ENCODE results near the gene LMO7. TPM values are rescaled to one million over a fixed set of nuclear protein-coding genes. Genes with fewer than 3 reads are reported as not detected.

Gene LMO7
- total and polyA plus RNA-seq, 2 of the 13 experiments (the other 11 are each of a cell fraction or from before 2014, with no cell fraction given), result 34.0 to 121 TPM

- TF ChIP-seq TERF1 (CRISPR knock-in tag; IDR thresholded peaks at IDR 0.05) (no peak), ZSCAN9 (CRISPR knock-in tag; IDR thresholded peaks at IDR 0.05; ENCODE audit: borderline replicate concordance) (no peak), TEF (CRISPR knock-in tag; IDR thresholded peaks at IDR 0.05) (no peak)
These were observed 64.4 kb downstream of the LMO7 start (continued) for GRCh38 chr13:75700552-75700951.

- Histone ChIP-seq H3K79me2 (ENCODE audit: insufficient read depth, low read length) (no peaks in the 10 kb centered on the region), H3K4me3 (replicated peaks in 1 of 3; ENCODE audit: insufficient read depth in 1 of 3, low read depth in 2 of 3, low read length in 3 of 3) (no peak overlapping the region), H3K27me3 (ENCODE audit: control insufficient read depth in 1 of 2, insufficient read depth in 2 of 2, low read length in 2 of 2) (no peaks in the 10 kb centered on the region), H4K20me1 (ENCODE audit: insufficient read depth, low read length) (no peaks in the 10 kb centered on the region), H3K4me1 (ENCODE audit: insufficient read depth, low read length) (no peaks in the 10 kb centered on the region), H3K9ac (ENCODE audit: insufficient read depth, low read depth, low read length) (no peak overlapping the region), H2AFZ (ENCODE audit: low read length) (no peak overlapping the region), H3K4me2 (ENCODE audit: low read depth, low read length) (no peak overlapping the region), H3K9me3 (ENCODE audit: low read length) (no peaks in the 10 kb centered on the region), H3K36me3 (replicated peaks in 1 of 2; ENCODE audit: control insufficient read depth in 1 of 2, insufficient read depth in 2 of 2, low read length in 2 of 2) (no peaks in the 10 kb centered on the region), H3K27ac (ENCODE audit: extremely low read length, insufficient read depth, low read length) (no peak overlapping the region)
- in situ Hi-C loops (cut with HindIII; ENCODE audit: extremely low pct_ligation_motif_present, low pct_unique_long_range_greater_than_20kb), result no loop called here
- CTCF ChIA-PET (ENCODE audit: low intra/inter-chr PET ratio, low total read pairs), result no interaction called here
- FAIRE-seq, result no peak
- ATAC-seq, result no peak
- POLR2A ChIA-PET, result no interaction called here
- no TSS peak for BruUV-seq (replicated peaks)
- DNase-seq (ENCODE audit: low spot score), result no peak
- intact Hi-C loops (cut with micrococcal nuclease; ENCODE audit: unreplicated experiment), result no loop called here
- TF ChIP-seq GRHL1 (CRISPR knock-in tag; conservative IDR thresholded peaks at IDR 0.05) (no peak), ZZZ3 (CRISPR knock-in tag; IDR thresholded peaks at IDR 0.05; ENCODE audit: borderline replicate concordance) (no peak), PCBP1 (IDR thresholded peaks at IDR 0.05; ENCODE audit: borderline replicate concordance, low read depth, low read length) (no peak), SNAPC4 (CRISPR knock-in tag; IDR thresholded peaks at IDR 0.05) (no peak), PAF1 (CRISPR knock-in tag; IDR thresholded peaks at IDR 0.05) (no peak), CSRNP2 (CRISPR knock-in tag; conservative IDR thresholded peaks at IDR 0.05; ENCODE audit: low read depth) (no peak), MEIS1 (CRISPR knock-in tag; IDR thresholded peaks at IDR 0.05; ENCODE audit: borderline replicate concordance) (no peak), SALL1 (CRISPR knock-in tag; IDR thresholded peaks at IDR 0.05) (no peak), ZNF891 (CRISPR knock-in tag; IDR thresholded peaks at IDR 0.05) (no peak)
These were observed 66.3 kb downstream of the LMO7 start for GRCh38 chr13:75702476-75702875.

All from HepG2 (cell line).